Activated T-cell treated with anti-CD3 and anti-CD28 coated beads, Interleukin-2, amount 50 U/mL, for 48 hours (primary cell): ENCODE data around the gene FAM83G.
A peak's percentile ranks its signal among the peaks of the same experiment; 100 is the strongest.
"Not testable (repeated sequence)": the region's sequence is repeated elsewhere in the genome, so short reads cannot be mapped to it uniquely, and the experiment has no call there.

Source experiments
- DNase-seq, 2 experiments: peaks; one replicate each; pipeline ENCODE4 v3.0.0-alpha.2; 2020

The FAM83G gene

GRCh38 chr17:19023209-19023999, 18.8 kb upstream of the FAM83G start:
- DNase-seq: no peak

GRCh38 chr17:19022747-19023146, 18.2 kb upstream of the FAM83G start:
- DNase-seq: no peak

- DNase-seq: no peak
Measured at GRCh38 chr17:19022128-19022527, 17.6 kb upstream of the FAM83G start.

GRCh38 chr17:19021622-19022083, 17.1 kb upstream of the FAM83G start:
- peak; percentile 57 to 70 for DNase-seq

- not testable (repeated sequence) for DNase-seq
Measured at GRCh38 chr17:19021011-19021621, 16.6 kb upstream of the FAM83G start.

GRCh38 chr17:19020016-19020415, 15.5 kb upstream of the FAM83G start:
- DNase-seq: no peak

- DNase-seq: no peak
Measured at GRCh38 chr17:19019041-19019941, 14.7 kb upstream of the FAM83G start.

GRCh38 chr17:19018600-19018950, 14.0 kb upstream of the FAM83G start:
- no peak for DNase-seq

- DNase-seq: no peak
Measured at GRCh38 chr17:19017804-19018599, 13.4 kb upstream of the FAM83G start.

- DNase-seq: no peak
Measured at GRCh38 chr17:19017401-19017800, 12.8 kb upstream of the FAM83G start.

- DNase-seq: no peak
Measured at GRCh38 chr17:19016881-19017280, 12.3 kb upstream of the FAM83G start.

GRCh38 chr17:19016297-19016696, 11.7 kb upstream of the FAM83G start:
- no peak for DNase-seq

- no peak for DNase-seq
Measured at GRCh38 chr17:19015428-19015827, 10.9 kb upstream of the FAM83G start.

GRCh38 chr17:19014628-19015215, 10.2 kb upstream of the FAM83G start:
- DNase-seq: no peak

GRCh38 chr17:19013806-19014627, 9.5 kb upstream of the FAM83G start:
- no peak for DNase-seq

GRCh38 chr17:19013226-19013625, 8.7 kb upstream of the FAM83G start:
- no peak for DNase-seq

GRCh38 chr17:19012171-19013080, 7.9 kb upstream of the FAM83G start:
- no peak for DNase-seq

- no peak for DNase-seq
Measured at GRCh38 chr17:19011581-19011980, 7.0 kb upstream of the FAM83G start.

- DNase-seq: no peak
Measured at GRCh38 chr17:19010729-19011505, 6.4 kb upstream of the FAM83G start.
